HG03460 (cell line): ENCODE results near the gene PDYN.

Experiments
- ATAC-seq: cut with Tn5 transposase; IDR thresholded peaks from one replicate; pipeline ENCODE4 v1.9.1; 2021; ENCODE audit not compliant: unreplicated experiment

PDYN gene

DNA sequence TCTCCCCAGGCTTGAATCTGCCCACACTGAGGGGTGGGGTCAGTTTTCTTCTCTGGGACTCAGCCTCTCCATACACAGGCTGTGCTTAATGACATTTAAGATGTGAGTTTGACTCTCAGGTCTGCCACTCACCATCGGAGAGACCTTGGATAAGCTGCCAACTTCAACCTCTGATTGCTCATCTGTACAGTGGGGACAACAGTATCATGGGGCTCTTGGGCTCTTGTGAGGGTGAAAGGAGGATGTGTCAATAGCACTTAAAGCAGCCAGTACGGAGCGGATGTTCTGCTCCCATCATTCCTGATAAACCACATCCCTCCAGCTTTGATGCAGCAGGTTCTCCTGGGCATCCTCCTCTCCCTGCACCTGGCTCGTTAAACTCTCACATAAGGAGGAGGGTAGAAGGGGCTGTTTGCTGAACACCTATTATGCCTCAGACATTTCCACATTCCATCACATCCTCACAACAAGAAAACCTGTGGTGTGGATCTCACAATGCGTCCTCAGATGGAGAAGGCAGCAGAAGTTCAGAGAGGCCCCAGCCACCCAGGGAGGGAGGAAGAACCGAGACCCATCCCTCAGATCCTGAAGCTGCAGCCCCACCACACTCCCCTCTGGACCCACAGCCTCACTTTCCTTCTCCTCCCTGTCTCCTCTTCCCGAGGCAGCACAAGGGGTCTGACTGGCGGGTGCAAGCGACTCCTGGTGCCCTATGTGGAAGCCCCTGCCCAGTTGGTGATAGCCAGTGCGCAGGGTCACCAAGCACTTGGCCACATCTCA is 1.9 kb upstream of the PDYN start:
- ATAC-seq, result no peak

DNA sequence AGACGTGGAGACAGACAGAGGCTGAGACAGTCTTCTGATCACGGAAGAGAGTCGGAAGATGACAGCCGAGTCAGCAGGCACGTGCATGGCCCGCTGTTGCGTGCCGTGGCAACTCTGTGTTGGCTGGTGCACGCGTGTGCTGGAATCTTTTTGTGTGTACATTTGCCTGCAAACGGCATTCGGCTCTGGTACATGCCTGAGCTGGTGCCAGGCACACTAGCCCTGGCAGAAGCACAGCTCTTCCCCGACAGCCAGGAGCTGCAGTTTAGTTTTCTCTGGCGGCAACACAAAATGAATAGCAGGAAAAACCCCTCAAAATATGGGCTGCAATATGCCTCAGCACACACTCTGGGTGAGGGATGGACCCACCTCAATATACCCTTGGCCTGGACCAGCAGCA is 769 bp upstream of the PDYN start:
- ATAC-seq, result no peak

DNA sequence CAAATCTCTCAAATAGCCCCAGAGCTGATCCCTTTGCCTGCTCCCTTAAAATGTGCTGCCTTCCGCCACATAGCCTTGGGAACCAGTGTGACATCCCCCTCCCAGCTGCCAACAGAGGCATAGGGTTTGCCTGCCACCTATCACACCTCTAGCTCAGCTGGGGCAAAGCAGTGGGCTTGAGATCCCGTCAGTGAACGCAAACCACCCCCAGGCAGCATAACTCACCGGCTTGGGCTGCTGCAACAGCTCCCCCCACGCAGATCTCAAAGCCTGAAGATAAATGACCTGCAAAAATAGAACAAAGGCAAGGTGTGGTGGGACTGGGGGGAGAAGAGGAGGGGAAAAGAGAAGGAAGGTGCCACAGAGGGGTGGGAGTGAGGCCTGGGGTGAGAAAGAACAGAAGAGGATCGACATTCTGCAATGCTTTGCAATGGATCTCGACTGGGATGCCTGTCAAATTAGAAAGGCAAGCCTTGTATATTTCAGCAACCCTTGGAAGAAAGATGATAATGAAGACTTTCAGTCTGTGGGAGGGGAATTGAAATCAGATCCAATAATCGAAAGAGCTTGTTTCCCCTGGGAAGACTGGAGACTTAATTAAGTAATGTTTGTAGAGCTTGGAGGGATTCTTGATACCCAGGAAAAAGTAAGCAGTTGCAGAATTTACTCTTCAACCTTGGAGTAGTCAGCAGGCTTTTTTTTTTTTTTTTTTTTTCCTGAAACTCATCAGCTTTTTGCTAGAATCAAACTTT is 1.3 kb downstream of the PDYN start:
- ATAC-seq, result no peak

DNA sequence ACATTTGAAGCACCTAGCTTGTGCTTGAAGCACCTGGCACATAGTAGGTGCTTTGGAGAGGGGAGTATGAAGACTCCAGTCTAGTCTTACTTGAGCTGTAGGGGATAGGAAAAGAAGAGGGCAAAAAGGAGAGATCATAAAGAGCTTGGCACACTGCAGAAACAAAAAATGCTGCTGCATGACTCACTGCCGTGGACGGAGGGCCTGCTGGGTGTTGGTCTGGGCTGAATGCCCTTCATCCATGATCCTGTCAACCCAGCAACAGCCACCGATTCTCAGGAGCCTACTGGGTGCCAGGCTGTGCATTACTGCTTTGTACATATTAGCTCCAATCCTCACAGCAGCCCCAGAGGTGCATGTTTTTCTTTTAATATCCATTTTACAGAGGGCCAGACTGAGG is 6.0 kb downstream of the PDYN start:
- ATAC-seq, result no peak

DNA sequence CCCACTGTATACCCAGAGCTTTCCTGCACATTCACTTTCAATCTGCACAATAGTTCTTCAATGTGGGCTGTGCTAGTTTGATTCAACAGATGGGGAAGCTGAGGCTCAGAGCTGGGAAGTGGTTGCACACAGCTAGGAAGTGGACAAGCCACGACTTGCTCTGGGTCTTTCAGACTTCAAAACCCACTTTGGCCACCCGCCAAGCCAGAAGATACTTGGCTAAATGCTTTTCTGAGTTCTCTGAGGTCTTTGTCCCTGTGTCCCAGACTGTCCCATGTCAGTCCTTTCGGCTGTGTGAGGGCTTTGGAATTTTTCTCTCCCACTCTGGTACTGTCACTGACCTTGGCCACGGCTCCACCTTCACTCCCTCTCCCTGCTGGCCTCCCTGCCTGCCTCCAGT is 10.6 kb downstream of the PDYN start:
- ATAC-seq, result no peak

DNA sequence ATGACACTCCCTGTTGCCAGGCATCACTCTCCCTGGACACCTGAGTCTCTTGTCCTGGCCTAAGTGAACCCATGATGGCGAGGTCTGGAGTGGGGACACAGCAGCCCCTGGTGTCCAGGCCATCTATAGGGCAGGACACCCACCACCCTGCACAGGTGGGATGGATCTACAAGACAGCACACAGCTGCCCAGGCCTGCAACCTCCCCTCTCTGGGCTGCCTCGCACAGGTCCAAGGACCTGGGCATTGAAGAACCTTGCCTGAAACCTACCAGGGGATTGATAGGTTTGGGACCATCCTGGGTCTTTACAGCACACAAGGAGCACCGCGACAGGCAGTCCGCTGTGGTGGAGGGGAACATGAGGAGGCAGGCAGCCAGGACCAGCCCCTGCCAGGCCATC is 11.2 kb downstream of the PDYN start:
- no peak for ATAC-seq

DNA sequence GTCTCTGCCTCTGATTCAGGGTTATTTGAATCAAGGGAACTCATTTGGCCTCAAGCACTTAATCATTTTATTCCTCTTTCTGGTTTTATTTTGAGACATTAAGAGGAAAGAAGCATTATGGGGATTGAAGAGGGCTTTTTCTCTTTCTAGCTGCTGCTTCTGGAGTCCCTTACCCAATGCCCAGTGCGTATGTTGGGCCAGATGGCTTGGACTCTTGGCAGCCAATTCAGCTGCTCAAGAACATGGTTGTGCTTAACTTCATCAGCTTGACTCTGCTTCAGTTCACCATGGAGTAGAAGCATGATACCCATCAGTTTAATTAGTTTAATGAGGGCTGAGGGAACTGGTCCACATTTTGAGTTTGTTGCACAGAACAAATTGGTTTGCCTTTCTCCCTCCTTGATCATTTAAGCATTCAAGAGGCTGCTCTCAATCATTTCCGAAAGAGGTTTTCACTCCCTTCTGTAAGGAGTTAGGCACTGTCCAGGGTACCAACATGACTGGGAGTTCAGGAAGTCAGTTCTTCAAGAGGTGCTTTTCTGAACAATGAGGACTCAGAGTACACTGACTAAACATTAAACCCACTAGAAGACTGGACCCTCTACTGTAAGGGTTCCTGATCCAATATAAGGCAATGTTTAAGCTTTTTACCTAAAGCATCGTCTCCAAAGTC is 14.6 kb downstream of the PDYN start:
- ATAC-seq, result no peak

DNA sequence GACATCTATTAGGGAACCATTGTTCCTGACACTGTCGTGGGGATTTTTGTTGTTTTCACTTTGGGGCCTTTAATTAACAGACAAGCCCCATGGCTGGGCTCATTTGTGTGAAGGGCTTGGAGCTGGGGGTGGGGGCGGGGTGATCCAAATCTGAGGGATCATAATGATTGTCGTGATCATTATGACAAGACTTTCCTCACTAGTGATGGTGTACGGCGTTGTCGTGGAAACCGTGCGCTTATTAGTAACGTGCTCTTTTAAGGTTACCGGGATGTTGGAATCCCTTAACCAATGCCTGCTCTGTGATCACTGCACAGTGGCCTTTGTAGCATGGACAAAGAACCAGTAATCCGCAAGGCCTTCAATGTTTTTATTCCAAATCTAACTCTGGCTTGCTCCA is 18.6 kb downstream of the PDYN start:
- no peak for ATAC-seq

DNA sequence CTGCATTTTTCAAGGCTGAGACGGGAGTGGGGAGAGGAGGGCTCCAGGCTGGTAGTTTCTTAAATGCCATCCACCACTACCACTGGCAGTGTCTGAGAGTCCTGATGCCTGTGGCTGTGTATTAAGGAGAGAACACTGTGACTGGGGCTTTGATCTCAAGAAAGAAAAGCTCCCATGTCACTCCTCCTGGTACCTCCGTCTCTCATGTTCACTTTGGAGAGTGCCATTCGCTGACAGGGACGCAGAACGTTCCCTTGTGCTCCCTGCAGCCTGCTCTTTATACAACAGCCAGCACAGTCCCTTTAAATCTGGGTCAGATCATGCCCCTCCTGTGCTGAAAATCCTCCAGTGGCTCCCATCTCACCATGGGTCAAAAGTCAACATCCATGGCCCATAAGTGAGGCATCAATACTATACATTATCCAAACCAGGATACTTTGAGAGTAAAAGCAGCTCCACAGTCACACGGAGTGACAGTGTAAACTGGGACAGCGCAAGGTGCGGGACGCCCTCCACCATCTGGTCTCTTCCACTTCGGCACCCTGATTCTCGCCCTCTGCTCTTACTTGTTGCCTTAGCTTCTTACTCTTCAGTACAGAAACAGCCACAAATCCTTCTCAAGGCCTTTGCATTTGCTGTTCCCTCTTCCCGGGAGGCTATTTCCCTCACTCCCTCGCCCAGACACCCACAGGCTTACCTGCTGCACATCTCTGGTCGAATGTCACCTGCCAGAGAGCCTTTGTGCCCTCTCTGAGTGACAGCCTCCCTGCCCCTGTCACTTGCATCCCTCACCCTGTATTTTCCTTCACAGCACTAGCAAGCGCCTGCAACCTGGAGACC is 20.0 kb downstream of the PDYN start:
- no peak for ATAC-seq

DNA sequence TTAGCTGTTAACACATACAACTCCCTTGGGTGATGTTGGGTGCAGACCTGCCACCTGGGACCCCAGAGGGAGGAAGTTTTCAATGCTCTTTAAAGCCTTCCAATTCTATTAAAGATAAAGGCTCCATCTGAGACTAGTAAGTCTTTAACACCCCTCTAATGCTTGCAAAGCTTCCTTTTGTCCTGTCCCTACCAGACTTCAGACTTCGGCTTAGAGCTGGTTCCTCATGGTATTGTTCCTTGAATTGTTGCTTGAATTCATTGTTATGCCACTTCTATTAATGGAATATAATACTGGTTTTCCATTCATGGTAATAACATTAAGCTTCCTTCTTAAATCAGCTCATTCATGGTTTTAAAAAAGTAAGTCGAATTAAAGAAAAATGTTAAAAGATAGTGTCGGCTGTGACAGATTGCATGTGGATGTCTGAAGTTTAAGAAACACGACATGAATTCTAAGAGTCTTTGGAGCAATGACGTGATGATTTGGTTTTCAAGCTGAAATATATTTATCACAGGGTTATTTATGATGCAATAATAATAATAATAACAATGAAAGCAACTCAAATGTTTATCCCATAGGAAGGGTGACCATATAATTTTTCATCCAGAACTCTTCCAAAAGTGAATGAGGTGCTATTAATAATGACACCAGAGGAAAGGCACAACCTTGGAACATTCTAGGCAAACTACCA is 21.8 kb downstream of the PDYN start:
- no peak for ATAC-seq

DNA sequence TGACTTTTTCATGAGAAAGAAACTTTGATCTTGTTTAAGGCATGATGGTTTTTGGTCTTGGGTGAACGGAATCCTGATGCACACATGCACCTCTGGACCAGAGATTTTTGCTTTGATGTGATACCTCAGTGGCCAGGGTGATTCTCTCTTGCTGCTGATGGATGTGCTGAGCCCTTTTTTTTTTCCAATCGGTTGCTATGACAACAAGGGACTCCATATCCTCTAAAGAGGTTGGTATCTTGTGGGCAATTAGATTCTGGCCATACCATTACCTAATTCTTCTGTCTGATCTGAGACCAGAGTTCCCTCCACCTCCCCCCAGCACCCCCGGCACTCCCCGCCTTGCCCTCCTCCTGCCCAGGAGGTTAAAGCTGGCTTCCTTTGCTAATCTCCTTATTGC is 24.9 kb downstream of the PDYN start:
- ATAC-seq, result no peak

DNA sequence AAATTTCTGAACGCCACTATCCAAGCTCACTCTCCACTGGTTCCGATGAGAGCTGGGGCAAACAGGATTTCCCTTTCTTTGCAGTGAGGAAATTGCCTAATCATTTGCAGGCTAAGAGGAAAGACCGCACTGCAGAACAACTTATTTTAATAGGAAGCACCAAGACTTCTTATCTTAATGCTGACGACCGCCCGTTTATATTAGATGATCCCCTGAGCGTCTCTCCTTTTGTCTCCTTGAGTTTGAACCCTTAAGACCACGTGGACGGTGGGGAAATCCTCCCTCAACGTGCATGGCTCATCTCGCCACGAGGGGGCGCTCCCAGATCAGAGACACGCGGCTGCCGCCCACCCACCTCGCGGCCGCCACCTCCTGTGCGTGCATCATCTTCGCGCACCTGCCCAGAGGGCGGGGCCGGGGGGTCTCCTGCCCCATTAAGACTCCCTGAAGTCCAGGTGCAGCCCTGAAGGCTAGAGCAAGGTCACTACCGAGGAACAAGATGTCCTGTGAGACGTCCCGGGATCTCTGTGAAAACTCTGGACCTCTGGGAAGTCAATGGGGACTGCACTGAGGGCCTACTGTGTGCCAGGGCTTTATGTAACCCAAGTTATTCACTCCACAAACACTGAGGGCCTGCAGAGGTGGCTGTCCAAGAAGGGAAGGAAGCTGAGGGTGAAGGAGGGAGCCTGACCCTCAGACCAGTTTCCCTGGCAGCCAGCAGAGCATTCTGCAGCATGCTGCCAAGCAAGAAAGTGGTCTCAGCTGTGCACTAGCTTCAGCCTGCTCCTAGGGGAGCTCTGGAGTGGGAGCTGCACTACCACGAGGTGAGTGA is 28.1 kb downstream of the PDYN start:
- peak; percentile 77 for ATAC-seq

DNA sequence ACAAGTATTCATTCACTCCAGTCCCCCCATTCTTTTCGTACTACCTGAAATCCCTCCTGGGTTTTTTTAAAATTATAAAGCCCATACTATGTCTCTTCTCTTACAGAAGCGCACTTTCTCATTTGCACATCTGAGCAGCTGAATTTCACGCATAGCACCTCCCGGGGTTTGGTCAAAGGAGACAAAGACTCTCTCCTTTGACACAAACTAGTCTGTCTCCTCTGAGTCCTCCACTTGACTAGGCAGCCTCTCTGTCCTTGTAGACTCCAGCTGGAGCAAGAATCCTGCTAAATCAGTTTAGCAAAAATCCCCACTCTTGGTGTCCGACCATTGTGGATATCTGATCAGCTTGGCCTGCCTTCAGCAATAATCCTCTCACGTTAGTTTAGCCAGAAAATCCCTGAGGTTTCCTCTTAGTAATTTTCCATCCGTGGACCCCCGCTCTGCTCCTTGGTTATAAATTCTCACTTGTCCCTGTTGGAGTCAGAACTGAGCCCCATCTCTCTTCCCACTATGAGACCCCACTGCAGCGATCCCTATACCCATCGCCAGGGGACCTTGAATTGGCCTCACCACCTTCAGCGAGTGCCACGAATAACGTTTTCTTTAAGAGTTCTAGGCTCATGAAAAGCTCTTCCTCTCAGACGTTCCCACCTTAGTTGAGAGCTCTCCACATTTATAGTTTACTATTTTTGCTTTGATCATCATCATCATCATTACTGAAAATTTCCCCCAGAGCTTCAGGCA is 29.0 kb downstream of the PDYN start:
- no peak for ATAC-seq

DNA sequence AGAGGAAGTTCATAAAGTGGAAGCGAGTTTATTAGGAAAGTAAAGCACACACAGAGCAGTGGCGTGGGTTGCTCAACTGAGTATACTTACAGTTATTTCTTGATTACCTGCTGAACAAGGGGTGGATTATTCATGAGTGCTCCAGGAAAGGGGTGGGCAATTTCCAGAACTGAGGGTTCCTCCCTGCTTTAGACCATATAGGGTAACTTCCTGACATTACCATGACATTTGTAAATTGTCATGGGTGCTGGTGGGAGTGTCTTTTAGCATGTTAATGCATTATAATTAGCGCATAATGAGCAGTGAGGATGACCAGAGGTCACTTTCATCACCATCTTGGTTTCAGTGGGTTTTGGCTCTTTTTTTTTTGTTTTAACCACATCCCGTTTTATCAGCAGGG is 29.8 kb downstream of the PDYN start:
- no peak for ATAC-seq

DNA sequence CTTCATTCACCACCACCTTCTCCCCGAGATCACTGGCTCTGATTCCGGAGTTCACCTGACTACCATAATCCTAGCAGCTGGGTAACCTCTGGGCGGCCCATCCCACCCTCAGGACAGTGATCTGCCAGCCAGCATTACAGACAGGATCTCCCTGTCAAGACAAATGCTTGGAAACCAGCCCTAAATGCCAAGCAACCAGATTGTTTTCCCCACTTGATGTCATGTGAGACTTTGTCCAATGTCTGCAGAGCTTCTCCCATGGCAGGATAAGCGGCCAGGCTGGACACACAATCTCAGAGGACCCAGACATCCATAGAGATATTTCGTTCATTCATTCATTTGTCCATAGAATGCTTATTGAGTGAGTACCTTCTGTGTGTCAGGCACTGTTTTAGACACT is 32.5 kb downstream of the PDYN start:
- ATAC-seq, result no peak

DNA sequence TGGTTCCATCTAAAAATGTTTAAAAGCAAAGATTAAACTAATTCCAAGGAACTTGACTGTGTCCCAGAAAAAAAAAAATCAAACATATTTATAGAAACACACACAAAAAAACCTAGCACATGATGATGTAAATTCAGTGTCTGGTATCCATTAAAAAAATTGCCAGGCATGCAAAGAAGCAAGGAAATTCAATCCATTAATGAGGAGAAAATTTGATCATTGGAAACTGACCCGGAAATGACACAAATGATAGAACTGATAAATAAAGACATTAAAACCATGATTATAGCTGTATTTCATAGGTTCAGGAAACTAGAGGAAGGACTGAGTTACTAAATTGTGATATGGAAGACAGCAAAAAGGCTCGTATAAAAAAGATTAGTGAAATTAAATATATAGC is 34.7 kb downstream of the PDYN start:
- ATAC-seq, result no peak

DNA sequence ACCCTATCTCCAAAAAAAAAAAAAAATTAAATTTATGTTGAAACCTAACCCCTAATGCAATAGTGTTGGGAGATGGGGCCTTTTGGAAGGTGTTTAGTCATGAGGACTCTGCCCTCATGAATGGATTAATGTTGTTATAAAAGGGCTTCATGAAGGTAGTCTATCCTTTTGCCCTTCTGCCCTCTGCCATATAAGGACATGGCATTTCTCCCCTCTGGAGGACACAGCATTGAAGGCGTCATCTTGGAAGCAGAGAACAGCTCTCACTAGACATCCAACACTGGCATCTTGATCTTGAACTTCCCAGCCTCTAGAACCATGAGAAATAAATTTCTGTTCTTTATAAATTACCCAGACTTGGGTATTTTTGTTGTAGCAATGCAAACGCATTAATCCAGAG is 35.4 kb downstream of the PDYN start:
- no peak for ATAC-seq

DNA sequence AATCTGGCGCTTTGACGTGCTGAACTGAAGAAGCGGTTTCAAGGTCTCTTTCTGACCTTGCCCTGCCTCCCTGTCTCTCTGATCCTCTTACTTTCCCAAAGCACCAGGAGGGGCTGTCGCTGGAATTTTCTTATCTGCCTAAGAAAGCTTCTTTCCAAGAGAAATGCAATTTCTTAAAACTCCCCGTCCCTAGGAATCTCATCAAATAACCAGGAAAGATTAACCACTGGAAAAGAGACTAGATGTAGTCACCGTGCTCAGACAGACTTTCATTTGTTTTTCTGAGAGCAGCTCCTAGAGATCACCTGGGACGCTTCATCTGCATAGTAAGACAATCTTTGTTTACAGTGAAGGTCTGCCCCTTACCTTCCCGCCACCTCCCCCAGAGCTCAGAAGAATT is 38.6 kb downstream of the PDYN start:
- no peak for ATAC-seq

DNA sequence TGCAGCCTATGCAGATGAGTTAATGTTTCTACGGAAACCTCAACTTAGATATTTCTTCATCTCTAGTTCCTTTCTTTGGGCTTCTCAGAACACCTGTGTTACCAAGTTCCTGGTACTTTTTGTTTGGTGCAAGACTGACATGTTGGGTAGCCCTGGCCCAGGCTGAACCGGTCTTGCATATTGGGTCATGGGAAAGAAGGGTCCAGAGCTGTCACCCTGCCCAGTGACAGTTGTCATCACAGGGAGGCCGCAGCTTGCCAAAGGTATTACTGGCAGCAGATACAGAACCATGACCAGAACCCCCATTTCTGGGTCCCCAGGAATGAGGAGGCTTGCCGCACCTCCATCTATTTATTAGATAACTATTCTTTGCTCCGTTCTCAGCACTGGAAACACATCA is 40.2 kb downstream of the PDYN start:
- no peak for ATAC-seq
